Esophagus squamous epithelium (tissue), 4 donors: ENCODE measurements around the gene MPZL1.

ENCODE experiments used
- CTCF ChIP-seq, 6 experiments: fragments of 450-650 bp in 4 of 6; fragments of 200-600 bp in 2 of 6; sonication (generic) in 2 of 6; IDR thresholded peaks; one replicate each; pipeline ENCODE4 v1.5.1; 2016 to 2019; ENCODE audit warnings: antibody characterized with exemption in 6 of 6, mild to moderate bottlenecking in 4 of 6, moderate library complexity in 4 of 6
- POLR2A ChIP-seq, 4 donors: fragments of 450-650 bp; IDR thresholded peaks; one replicate each; pipeline ENCODE4 v1.6.1; 2017; ENCODE audit warnings: antibody characterized with exemption in 4 of 4, mild to moderate bottlenecking in 4 of 4, moderate library complexity in 3 of 4

GRCh38 chr1:167790117-167790516 lies 68.3 kb downstream of the MPZL1 start:
- TF ChIP-seq CTCF (IDR thresholded peaks at IDR 0.05) (no peak), POLR2A (IDR thresholded peaks at IDR 0.05) (no peak)
